GM21381 (cell line): Measurements from ENCODE around the gene OR2D2.
A peak's percentile ranks its signal among the peaks of the same experiment; 100 is the strongest.
"Not testable (repeated sequence)": the region's sequence is repeated elsewhere in the genome, so short reads cannot be mapped to it uniquely, and the experiment has no call there.

Source experiments
- ATAC-seq: cut with Tn5 transposase; IDR thresholded peaks from one replicate; pipeline ENCODE4 v1.9.1; 2021; ENCODE audit warnings: mild to moderate bottlenecking, moderate library complexity; ENCODE audit not compliant: unreplicated experiment

The OR2D2 gene, protein sequence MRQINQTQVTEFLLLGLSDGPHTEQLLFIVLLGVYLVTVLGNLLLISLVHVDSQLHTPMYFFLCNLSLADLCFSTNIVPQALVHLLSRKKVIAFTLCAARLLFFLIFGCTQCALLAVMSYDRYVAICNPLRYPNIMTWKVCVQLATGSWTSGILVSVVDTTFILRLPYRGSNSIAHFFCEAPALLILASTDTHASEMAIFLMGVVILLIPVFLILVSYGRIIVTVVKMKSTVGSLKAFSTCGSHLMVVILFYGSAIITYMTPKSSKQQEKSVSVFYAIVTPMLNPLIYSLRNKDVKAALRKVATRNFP

DNA sequence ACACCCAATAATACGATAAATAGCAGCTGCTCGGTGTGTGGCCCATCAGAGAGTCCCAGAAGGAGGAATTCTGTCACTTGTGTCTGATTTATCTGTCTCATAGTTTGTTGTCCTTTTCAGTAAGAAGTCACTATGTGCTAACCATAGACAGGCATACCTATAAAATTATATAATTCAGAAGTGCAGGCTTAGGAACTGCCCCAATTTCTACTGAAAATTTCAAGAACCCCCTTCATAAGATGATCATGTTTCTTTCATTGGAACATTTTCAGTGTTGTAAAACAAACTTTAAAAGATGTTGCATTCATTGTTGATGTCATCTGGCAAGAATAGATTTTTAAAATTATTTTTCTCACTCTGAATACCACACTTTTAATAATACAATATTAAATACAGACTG lies at the start of gene OR2D2:
OR2D2 (minus strand) TSS at position 101 of the 400 bp plus-strand sequence; CDS start at position 101, 0 bp downstream.
- ATAC-seq: no peak

DNA sequence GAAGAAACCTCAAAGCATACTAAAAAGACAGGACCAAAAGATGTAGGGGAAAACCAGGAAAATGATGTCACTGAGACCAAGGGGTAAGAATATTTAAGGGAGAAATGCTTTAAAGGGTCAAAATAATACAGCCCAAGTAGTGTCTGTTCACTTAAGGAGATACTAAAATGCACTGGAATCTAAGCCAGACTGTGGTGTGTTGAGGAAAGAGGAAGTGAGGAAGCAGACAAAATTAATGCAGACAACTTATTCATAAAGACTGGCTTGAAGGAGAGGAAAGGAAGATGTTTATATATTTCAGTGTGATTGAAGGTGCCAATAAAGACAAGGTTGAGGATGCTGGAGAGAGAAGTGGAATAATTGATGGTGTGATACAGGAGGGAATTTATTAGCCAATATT lies 49.7 kb upstream of the OR2D2 start:
- no peak for ATAC-seq

DNA sequence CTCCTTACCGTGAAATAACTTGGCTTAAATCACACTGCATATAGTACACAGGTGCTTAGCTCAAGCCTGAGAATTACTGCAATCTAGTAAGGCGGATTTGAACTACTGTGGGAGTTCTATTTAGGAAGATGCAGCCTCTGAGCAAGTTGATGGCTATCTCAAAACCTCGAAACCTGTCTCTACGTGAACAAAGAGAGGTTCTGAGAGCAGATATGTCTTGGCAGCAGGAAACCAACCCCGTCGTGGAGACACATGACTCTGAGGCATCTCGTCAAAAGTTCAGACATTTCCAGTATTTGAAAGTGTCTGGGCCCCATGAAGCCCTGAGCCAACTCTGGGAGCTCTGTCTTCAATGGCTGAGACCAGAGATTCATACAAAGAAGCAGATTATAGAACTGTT lies 39.8 kb upstream of the OR2D2 start:
- ATAC-seq: no peak

DNA sequence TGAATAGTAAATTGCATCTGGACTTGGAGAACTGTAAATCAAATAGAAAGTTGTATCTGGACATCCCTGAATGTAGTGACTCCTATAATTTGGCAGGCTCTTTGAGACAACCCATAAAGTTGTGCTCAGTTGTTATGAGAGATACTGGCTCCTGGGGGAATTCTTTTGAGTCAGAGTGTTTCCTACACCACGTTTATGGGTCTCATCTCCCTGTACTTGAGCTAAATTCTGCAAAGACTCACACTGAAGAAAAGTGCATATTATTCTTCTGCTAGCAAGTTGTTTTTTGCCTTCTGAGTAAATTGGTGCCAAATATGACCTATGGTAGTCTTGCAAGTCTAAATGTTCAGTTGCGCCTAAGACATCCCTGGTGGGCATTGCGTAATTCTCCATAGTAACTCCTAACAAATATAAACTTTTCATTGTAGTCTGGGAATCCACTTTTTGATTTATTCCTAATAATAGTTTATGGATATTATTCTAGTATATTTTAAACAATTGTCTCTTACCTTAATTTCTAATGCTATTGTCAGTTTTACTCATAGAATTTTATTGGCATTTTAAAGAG lies 38.9 kb upstream of the OR2D2 start:
- no peak for ATAC-seq

DNA sequence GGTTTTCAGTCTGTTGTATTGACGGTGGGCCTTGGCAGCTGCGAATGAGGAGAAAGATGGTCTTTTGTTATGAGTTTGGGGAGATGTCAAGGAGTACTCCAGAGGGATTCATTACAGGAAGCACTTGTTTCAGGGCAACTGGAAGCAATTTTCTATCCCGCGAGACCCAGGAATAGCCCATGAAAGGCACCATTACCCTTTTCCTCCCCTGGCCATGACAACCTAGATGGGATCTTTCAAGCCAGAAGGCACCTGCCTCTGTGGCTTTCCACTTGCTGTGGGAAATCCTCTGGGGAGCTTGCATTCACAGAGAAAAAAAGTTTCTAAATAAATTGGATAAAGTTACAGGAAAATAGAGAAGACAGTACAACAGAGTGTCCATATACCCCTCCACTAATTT lies 36.6 kb upstream of the OR2D2 start:
- ATAC-seq: no peak

DNA sequence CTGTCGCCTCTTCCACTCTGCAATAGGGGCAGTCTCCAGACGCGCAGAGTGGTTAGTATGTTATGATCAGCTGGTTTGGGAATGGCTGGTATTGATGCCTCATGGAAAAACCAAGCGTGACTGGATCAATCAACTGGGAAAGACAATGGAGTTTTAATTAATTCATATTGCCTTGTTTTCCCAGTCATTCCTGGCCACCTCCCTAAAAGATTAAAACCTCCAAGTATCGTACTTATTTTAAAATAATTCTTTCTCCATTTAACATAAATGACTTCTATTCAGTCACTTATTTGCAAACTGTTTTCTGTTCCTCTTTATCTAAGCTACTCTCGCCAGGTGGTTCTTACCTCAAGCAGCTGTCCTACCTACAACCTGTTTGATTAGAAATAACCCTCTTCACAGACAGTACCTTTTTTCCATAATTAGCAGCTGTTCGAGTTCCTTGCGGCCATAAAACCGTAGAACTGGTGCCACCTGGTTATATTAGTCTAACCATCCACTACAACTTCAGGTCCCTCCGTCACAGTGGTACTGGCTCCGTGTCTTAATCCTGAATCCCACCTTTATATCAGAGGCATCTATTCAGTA lies 34.8 kb upstream of the OR2D2 start:
- ATAC-seq: peak; percentile 64

DNA sequence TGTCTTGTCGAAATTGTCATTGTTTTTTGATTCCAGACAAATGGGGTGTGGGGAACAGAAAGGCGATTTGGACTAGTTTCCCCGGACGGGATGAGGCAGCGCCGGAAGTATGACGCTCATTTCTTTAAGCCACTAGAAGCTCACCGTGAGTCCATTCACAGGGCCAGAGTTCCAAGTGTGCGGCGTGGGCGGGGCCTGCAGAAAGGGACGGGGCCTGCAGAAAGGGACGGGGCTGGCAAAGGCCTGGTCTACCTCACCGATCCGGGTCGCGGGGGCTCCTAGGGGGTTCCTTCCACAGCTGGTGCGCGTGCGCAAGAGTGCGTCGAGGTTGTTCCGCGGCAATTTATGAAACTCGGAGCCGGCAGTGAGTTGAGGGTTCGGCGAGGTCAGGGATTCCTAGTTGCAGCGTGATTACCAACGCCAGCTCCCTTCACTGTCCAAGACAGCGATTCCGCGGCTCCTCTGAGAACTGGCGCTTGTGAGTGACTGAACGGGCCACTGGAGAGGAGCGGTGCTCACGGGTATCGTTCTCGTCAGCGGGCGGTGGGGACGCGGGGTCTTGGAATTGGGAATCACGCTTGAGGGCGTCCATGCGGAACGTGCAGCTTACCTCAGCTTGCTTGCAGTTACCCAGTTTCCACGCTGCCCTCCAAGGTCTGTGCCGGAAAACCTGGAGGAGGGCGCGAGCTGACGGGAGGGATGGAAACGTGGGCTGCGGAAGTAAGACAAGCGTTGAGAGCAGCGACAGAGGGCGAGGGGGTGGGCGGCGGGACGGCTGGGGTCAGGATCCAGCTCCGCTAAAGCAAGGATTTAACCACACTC lies 34.1 kb upstream of the OR2D2 start, which contains the start of gene ZNF215:
ZNF215 (plus strand) TSS at position 219 of the 822 bp plus-strand sequence. CDS start 5,847 bp downstream, outside the sequence.
- peak; percentile 58 for ATAC-seq

DNA sequence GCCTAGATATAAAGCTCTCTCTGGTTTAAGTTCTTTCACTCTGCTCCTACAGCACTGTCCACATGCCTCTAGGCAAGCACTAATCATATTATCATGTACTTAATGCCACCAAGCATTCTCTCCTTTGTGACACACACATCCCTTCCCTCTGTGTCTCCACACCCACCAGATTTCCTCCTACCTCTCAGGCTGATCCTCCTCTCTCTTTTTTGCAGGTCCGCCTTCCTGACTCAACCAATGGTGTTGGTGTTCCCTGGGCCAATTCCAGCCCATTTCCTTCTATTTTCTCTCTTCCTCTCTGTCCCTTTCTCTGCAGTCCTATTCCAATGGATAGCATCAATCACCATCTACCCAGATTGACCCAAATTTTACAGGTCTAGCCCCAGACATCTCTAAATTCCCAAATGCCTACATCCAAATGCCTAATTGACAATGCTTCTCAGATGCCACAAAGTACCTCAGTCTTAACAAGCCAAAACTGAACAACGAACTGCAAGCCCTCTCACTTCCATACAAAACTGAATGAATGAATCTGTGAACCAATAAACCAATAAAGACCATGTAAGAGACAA lies 33.4 kb upstream of the OR2D2 start:
- ATAC-seq: peak; percentile 3

DNA sequence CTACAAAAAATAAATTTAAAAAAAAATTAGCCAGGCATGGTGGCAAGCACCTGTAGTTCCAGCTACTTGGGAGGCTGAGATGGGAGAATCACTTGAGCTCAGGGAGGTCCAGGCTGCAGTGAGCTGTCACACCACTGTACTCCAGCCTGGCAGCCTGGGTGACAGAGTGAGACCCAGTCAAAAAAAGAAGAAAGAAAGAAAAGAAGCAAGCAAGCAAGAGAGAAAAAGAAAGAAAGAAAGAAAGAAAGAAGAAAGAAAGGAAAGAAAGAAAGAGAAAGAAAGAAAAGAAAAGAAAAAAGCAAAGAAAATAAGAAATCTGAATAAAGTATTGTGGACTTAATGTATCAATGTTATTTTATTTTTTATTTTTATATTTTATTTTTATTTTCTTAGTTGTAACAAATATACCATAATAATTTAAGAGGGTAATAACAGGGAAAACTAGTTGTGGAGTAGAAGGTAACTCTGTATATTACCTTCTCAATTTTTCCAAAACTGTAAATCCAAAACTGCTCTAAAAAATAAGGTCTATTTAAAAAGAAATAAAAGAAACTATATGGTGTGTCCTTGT lies 32.8 kb upstream of the OR2D2 start:
- ATAC-seq: no peak

DNA sequence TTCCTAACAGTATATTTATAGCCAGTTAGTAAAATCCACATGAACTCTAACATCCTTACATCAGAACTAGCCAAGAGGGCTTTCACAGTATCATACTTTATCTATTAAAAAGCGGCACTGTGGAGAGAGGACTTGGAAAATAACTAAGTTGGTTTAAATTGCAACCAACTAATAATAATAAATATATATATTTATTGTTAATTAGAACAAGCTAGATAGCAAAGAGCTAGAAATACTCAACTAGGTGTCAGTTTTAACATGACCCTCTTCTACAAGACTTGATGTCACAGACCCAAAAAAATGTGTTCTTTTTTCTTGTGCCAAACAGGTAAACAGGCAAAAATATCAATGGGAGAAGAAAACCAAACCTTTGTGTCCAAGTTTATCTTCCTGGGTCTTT lies 28.4 kb upstream of the OR2D2 start, which contains the start of gene OR2D3:
OR2D3 (plus strand) TSS at position 301 of the 400 bp plus-strand sequence; CDS start at position 301, 0 bp downstream.
- ATAC-seq: no peak

DNA sequence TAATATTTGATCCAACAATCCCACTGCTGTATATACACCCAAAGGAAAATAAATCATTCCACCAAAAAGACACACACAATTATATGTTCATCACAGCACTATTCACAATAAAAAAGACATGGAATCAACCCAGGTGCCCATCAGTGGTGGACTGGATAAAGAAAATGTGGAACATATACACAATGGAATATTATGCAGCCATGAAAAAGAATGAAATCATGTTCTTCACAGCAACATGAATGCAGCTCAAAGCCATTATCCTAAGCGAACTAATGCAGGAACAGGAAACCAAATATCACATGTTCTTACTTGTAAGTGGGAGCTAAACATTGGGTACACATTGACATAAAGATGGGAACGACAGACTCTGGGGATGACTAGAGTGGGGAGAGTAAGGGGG lies 27.4 kb upstream of the OR2D2 start:
- no peak for ATAC-seq

DNA sequence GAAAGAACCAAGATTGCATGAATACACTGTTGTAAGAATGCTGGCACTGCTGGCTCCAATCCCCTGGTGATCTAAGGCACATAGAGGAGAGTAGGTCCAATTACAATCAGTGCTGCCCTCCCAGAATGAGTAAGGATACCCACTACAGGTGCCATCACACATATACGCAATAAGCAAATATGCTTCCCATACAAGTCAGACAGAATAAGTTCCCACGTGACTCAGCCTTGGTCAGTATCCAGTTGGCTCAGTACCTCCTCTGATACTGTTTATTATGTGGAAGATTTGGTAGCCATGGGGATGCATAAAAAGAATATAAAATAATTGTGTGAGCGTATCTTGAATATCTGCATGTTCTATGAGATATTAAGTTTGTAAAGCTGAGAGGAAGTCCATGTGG lies 19.6 kb upstream of the OR2D2 start:
- ATAC-seq: no peak

DNA sequence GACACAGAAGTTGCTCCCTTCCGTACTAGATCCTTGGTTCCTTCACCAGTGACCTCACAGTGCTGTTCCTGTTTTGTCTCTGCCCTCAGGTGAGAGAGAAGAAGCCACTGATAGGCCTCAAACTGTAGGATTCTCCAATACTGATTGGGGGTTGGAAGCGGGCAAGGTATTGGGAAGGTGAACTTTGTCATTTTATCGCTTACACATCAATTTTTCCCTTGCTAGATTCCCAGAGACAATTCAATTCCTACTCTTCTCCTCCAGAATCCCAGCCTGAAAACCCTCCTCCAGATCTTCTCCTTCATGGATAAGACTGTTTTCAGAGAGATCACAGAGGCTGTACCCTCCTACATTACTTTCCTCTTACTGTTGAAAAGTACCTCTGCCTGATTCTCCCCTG lies 19.1 kb upstream of the OR2D2 start:
- ATAC-seq: no peak

DNA sequence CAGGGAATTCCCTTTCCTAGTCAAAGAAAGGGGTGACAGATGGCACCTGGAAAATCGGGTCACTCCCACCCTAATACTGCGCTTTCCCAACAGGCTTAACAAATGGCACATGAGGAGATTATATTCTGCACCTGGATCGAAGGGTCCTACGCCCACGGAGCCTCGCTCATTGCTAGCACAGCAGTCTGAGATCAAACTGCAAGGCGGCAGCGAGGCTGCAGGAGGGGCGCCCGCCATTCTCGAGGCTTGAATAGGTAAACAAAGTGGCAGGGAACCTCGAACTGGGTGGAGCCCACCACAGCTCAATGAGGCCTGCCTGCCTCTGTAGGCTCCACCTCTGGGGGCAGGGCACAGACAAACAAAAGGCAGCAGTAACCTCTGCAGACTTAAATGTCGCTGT lies 12.5 kb upstream of the OR2D2 start:
- ATAC-seq: not testable (repeated sequence)

DNA sequence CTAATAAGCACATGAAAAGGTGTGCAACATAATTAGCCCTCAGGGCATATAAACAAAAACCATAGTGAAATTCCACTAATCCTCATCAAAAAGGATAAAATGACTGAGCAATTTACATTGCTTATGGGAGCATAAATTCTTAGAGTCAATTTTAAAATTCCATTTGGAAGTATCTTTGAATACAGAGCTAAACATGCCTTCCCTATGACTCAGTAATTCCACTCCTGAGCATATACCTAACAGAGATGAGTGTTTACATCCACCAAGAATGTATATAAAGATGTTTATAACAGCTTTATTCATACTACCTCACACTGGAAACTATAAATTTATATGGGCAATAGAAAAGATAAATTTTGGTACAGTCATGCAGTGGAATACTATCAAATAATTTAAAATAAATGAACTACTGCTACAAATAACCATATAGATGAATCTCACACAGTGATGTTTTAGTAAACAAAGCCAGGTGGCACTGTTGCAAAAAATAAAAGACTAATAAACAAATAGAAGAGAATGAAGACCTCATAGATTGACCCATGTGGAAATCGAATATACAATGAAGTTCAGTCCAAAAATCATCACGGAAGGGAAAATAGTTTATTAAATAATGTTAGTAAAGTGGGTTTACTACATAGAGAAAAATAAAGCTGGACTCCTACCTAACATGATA lies 8.2 kb upstream of the OR2D2 start:
- no peak for ATAC-seq

DNA sequence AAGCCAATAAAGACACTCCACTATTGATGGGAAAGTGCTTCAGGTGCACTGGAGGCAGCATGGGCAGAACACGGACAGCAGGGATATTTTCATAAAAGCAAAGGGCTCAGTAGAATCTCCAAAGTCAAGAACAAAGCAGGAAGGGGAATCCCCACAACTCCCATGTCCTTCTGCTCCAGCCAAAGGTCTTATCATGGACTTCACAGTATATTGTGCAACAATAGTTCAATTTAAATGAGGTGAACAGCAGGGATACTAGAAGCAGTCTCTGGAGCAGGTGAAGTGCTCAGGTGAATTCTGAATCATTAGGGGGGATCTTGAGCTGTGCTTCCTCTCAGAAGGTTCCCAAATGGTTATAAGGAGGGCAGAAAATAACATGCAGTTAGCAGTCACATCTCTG lies 6.6 kb upstream of the OR2D2 start:
- no peak for ATAC-seq

DNA sequence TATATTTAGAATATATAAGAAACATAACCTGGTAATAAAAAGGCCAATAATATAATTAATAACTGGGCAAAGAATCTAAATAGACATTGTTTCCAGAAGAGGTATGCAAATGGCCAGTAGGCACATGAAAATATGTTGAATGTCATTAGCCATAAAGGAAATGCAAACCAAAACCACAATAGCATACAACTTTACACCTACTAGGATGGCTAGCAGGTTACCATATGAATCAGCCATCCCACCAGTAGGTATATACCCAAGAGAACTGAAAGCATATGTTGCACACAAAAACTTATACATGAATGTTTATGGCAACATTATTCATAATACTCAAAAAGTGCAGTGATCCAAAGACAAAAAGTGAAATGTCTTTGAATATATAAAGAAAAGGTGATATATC lies 2.7 kb upstream of the OR2D2 start:
- ATAC-seq: peak; percentile 82

DNA sequence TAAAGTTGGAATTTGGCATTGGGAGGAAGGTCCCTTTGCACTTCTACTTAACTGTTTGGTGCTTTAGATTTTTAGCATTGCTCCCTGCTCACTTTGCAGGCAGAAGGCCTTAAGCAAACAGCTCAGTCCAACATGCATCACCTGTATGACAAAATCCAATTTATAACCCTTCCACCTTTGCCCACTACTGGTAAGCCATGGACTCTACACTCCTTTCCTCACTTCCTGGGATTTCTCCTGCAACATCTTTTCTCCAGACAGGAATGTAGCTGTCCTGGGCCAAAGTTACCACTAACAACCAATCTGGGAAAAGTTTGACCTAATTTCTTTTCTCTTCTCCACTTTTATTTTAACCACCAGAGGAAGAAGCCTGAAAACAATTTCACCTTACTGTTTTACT lies 1.8 kb upstream of the OR2D2 start:
- ATAC-seq: no peak

DNA sequence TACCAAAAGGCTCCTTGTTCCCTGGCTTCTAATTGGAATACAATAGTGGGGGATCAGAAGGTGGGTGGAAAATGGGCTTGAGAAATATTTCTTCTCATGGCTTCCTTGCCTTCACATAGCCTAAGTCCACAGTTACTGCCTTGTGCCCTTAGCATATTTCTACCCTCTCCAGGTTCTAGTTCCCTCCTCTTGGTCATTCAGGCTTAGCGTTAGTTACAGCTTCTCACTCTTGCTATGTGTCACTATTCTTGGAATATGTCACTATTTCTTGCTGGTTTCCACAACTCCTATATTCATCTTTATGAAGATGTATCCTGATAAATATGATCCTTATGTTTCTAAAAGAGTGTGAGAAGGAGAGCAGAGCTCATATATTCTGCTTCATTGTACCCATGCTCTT lies 2.5 kb downstream of the OR2D2 start:
- no peak for ATAC-seq

DNA sequence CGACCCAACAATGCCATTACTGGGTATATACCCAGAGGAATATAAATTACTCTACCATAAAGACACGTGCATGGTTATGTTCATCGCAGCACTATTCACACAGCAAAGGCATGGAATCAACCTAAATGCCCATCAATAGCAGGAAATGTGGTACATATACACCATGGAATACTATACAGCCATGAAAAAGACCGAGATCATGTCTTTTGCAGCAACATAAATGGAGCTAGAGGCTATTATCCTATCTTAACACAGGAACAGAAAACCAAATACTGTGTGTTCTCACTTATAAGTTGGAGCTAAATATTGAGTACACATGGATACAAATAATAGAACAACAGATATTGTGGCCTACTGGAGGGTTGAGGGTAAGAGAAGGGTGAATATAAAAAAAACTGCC lies 3.5 kb downstream of the OR2D2 start:
- ATAC-seq: no peak
